Measurements from ENCODE around the gene SUSD4. TPM values are rescaled to one million over a fixed set of nuclear protein-coding genes. Genes with fewer than 3 reads are reported as not detected.

SUSD4 gene
- total RNA-seq, 1 donor from 2014 or later, result 3.4 TPM

GRCh38 chr1:223212441-223212840 is 151.5 kb downstream of the SUSD4 start:
- DNase-seq (ENCODE audit: low spot score), result no peak

- no peak for DNase-seq (ENCODE audit: low spot score)
Observed at GRCh38 chr1:223211323-223211985, 152.5 kb downstream of the SUSD4 start.

GRCh38 chr1:223210788-223211120 is 153.2 kb downstream of the SUSD4 start:
- no peak for DNase-seq (ENCODE audit: low spot score)

- DNase-seq (ENCODE audit: low spot score), result no peak
Observed at GRCh38 chr1:223209992-223210787, 153.8 kb downstream of the SUSD4 start.

GRCh38 chr1:223209293-223209898 is 154.6 kb downstream of the SUSD4 start:
- DNase-seq (ENCODE audit: low spot score), result no peak

GRCh38 chr1:223208164-223209076 is 155.6 kb downstream of the SUSD4 start:
- DNase-seq (ENCODE audit: low spot score), result no peak

GRCh38 chr1:223207293-223208066 is 156.5 kb downstream of the SUSD4 start:
- no peak for DNase-seq (ENCODE audit: low spot score)

- DNase-seq (ENCODE audit: low spot score), result no peak
Observed at GRCh38 chr1:223204424-223204823, 159.6 kb downstream of the SUSD4 start.

GRCh38 chr1:223203694-223204093 is 160.3 kb downstream of the SUSD4 start:
- DNase-seq (ENCODE audit: low spot score), result no peak

- DNase-seq (ENCODE audit: low spot score), result no peak
Observed at GRCh38 chr1:223203034-223203408, 161.0 kb downstream of the SUSD4 start.

GRCh38 chr1:223202376-223203033 is 161.5 kb downstream of the SUSD4 start:
- no peak for DNase-seq (ENCODE audit: low spot score)

GRCh38 chr1:223201967-223202366 is 162.0 kb downstream of the SUSD4 start:
- DNase-seq (ENCODE audit: low spot score), result no peak

- DNase-seq (ENCODE audit: low spot score), result no peak
Observed at GRCh38 chr1:223200903-223201302, 163.1 kb downstream of the SUSD4 start.

GRCh38 chr1:223199094-223199647 is 164.8 kb downstream of the SUSD4 start:
- DNase-seq (ENCODE audit: low spot score), result no peak

- DNase-seq (ENCODE audit: low spot score), result no peak
Observed at GRCh38 chr1:223198628-223198965, 165.4 kb downstream of the SUSD4 start.

GRCh38 chr1:223197923-223198627 is 165.9 kb downstream of the SUSD4 start:
- DNase-seq (ENCODE audit: low spot score), result no peak

- no peak for DNase-seq (ENCODE audit: low spot score)
Observed at GRCh38 chr1:223189903-223190724, 173.9 kb downstream of the SUSD4 start.

GRCh38 chr1:223189525-223189902 is 174.5 kb downstream of the SUSD4 start:
- no peak for DNase-seq (ENCODE audit: low spot score)

Data from mucosa of gallbladder (tissue), 1 donor.